Trophoblast cell (in vitro differentiated cells and primary cell): ENCODE results near the gene CFHR1.

Source experiments
- DNase-seq, 2 donors: peaks; one replicate each; pipeline ENCODE4 v3.0.0-alpha.2; 2016
- H2AFZ ChIP-seq: 2 replicates; pipeline ENCODE4 v1.6.1; 2013; ENCODE audit warnings: low read length, moderate library complexity, mild to moderate bottlenecking; ENCODE audit not compliant: insufficient read depth, poor library complexity
- H2AK5ac ChIP-seq: 2 replicates; pipeline ENCODE4 v1.6.1; 2013; ENCODE audit warnings: mild to moderate bottlenecking, low read length
- H2BK120ac ChIP-seq: 2 replicates; pipeline ENCODE4 v1.6.1; 2013; ENCODE audit warnings: low read length, mild to moderate bottlenecking, moderate library complexity; ENCODE audit not compliant: insufficient read depth, poor library complexity
- H2BK12ac ChIP-seq: 2 replicates; pipeline ENCODE4 v1.6.1; 2013; ENCODE audit warnings: mild to moderate bottlenecking, low read length, moderate library complexity
- H2BK5ac ChIP-seq: 2 replicates; pipeline ENCODE4 v1.6.1; 2013; ENCODE audit warnings: low read length, low read depth, moderate library complexity, mild to moderate bottlenecking; ENCODE audit not compliant: poor library complexity
- H3K14ac ChIP-seq: 2 replicates; pipeline ENCODE4 v1.6.1; 2013; ENCODE audit warnings: mild to moderate bottlenecking, low read length
- H3K18ac ChIP-seq: 2 replicates; pipeline ENCODE4 v1.6.1; 2013; ENCODE audit warnings: mild to moderate bottlenecking, low read length
- H3K23ac ChIP-seq: 2 replicates; pipeline ENCODE4 v1.6.1; 2013; ENCODE audit warnings: low read length
- H3K27ac ChIP-seq: 2 replicates; pipeline ENCODE4 v1.5.1; 2013; ENCODE audit warnings: low read depth, mild to moderate bottlenecking, inconsistent platforms, low read length, moderate library complexity
- H3K27me3 ChIP-seq: 2 replicates; pipeline ENCODE4 v1.6.1; 2013; ENCODE audit warnings: inconsistent platforms, mild to moderate bottlenecking, low read length, moderate library complexity; ENCODE audit not compliant: insufficient read depth
- H3K36me3 ChIP-seq, 2 experiments: 1 replicate in 1 of 2; 2 replicates in 1 of 2; pipeline ENCODE4 v1.6.1; 2013; ENCODE audit warnings: low read length in 2 of 2, mild to moderate bottlenecking in 2 of 2, moderate library complexity in 1 of 2; ENCODE audit not compliant: insufficient read depth in 2 of 2, control insufficient read depth in 1 of 2
- H3K4ac ChIP-seq: 2 replicates; pipeline ENCODE4 v1.6.1; 2013; ENCODE audit warnings: low read depth, mild to moderate bottlenecking, low read length, moderate library complexity
- H3K4me1 ChIP-seq, 2 experiments: 1 replicate in 1 of 2; 2 replicates in 1 of 2; pipeline ENCODE4 v1.6.1; 2013; ENCODE audit warnings: low read length in 2 of 2, mild to moderate bottlenecking in 2 of 2, moderate library complexity in 1 of 2; ENCODE audit not compliant: insufficient read depth in 2 of 2, control insufficient read depth in 1 of 2
- H3K4me2 ChIP-seq: 2 replicates; pipeline ENCODE4 v1.6.1; 2013; ENCODE audit warnings: inconsistent platforms, mild to moderate bottlenecking, low read length, moderate library complexity
- H3K4me3 ChIP-seq: 2 replicates; pipeline ENCODE4 v1.5.1; 2013; ENCODE audit warnings: mild to moderate bottlenecking, low read depth, low read length, inconsistent platforms
- H3K79me1 ChIP-seq: one replicate; pipeline ENCODE4 v1.6.1; 2013; ENCODE audit warnings: low read length
- H3K79me2 ChIP-seq: 2 replicates; pipeline ENCODE4 v1.6.1; 2013; ENCODE audit warnings: low read length, mild to moderate bottlenecking; ENCODE audit not compliant: control insufficient read depth, insufficient read depth, poor library complexity
- H3K9ac ChIP-seq: 2 replicates; pipeline ENCODE4 v1.6.1; 2013; ENCODE audit warnings: mild to moderate bottlenecking, low read length
- H3K9me3 ChIP-seq: 2 replicates; pipeline ENCODE4 v1.6.1; 2013; ENCODE audit warnings: low read depth, mild to moderate bottlenecking, control low read depth, inconsistent platforms, low read length; ENCODE audit not compliant: insufficient read depth
- H4K12ac ChIP-seq: 2 replicates; pipeline ENCODE4 v1.6.1; 2013; ENCODE audit warnings: low read depth, mild to moderate bottlenecking, low read length, moderate library complexity
- H4K8ac ChIP-seq: 2 replicates; pipeline ENCODE4 v1.6.1; 2013; ENCODE audit warnings: low read depth, mild to moderate bottlenecking, low read length, moderate library complexity
- H4K91ac ChIP-seq: one replicate; pipeline ENCODE4 v1.6.1; 2013; ENCODE audit warnings: low read depth, mild to moderate bottlenecking, low read length, moderate library complexity
- WGBS: extraction: QIAGEN DNeasy Blood & Tissue Kit; methylation state at CpG from one replicate; pipeline ENCODE4 v1.1.7; 2013; ENCODE audit warnings: missing lambda C conversion rate; ENCODE audit not compliant: insufficient read length, insufficient coverage; ENCODE audit errors: extremely low coverage; 5-methylcytosine and 5-hydroxymethylcytosine counted together

Gene CFHR1

DNA sequence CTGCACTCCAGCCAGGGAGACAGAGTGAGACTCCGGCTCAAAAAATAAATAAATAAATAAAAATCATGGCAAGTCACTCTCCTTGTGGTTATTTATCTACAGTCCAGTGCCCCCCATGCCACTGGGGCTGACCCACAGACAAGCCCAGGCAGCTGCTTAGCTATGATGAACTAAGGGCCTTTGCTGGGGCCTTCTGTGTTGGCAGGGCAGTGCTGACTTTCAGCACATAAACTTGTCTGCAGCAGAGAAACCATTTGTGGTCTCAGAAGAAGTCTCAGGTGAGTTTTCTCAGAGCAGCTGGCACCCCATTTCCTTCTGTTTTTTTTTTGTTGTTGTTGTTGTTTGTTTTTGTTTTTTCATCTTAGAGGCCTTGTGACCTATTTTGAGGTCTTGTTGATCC is 47.4 kb downstream of the CFHR1 start:
- H3K27me3 ChIP-seq, result no peaks in the 10 kb centered on the region
- no peak overlapping the region for H4K91ac ChIP-seq
- H3K14ac ChIP-seq, result no peak overlapping the region
- no peak overlapping the region for H3K9ac ChIP-seq
- no peaks in the 10 kb centered on the region for H3K36me3 ChIP-seq
- H3K4me1 ChIP-seq, result no peaks in the 10 kb centered on the region
- no peak overlapping the region for H3K4me3 ChIP-seq
- no peak overlapping the region for H2BK5ac ChIP-seq
- no peak overlapping the region for H3K4me2 ChIP-seq
- H2AK5ac ChIP-seq, result no peak overlapping the region
- WGBS, result no CpG with 5 or more reads among the region's 1 CpG
- no peak overlapping the region for H4K8ac ChIP-seq
- H3K79me1 ChIP-seq, result no peaks in the 10 kb centered on the region
- H3K4ac ChIP-seq, result no peak overlapping the region
- H4K12ac ChIP-seq, result no peak overlapping the region
- H2BK120ac ChIP-seq, result no peak overlapping the region
- H3K9me3 ChIP-seq, result no peaks in the 10 kb centered on the region
- no peak overlapping the region for H2BK12ac ChIP-seq
- no peak overlapping the region for H3K18ac ChIP-seq
- H2AFZ ChIP-seq, result no peak overlapping the region
- DNase-seq, result no peak
- no peak overlapping the region for H3K27ac ChIP-seq
- no peak overlapping the region for H3K23ac ChIP-seq
- no peaks in the 10 kb centered on the region for H3K79me2 ChIP-seq

DNA sequence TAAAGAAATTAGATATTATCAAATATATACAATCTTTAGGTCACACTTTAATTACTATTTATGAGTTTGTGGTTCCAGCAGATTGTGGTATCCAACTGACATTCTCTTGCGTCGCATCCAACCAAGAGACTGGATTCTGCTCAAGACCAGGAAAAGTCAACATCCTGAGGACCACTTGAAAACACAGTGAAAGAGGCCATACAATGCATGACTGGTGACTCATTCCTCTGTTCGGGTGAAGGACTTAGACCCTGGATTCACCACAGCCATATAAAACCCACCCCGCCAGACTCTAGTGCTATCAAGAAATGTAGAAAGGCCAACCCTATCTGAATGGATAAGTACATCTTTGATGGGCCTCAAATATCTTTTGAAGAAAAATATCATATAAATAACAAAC is 53.9 kb downstream of the CFHR1 start:
- no peak overlapping the region for H2BK12ac ChIP-seq
- no peak overlapping the region for H3K9ac ChIP-seq
- no peak overlapping the region for H2BK5ac ChIP-seq
- no peak overlapping the region for H3K4me2 ChIP-seq
- WGBS, result no CpG with 5 or more reads among the region's 4 CpGs
- H3K14ac ChIP-seq, result no peak overlapping the region
- H3K27me3 ChIP-seq, result no peaks in the 10 kb centered on the region
- H3K36me3 ChIP-seq, result no peaks in the 10 kb centered on the region
- no peak overlapping the region for H2AFZ ChIP-seq
- no peak overlapping the region for H2AK5ac ChIP-seq
- no peaks in the 10 kb centered on the region for H3K9me3 ChIP-seq
- no peak overlapping the region for H4K8ac ChIP-seq
- no peak overlapping the region for H3K27ac ChIP-seq
- H3K18ac ChIP-seq, result no peak overlapping the region
- H4K12ac ChIP-seq, result no peak overlapping the region
- no peaks in the 10 kb centered on the region for H3K79me2 ChIP-seq
- no peak overlapping the region for H4K91ac ChIP-seq
- no peak overlapping the region for H3K4me3 ChIP-seq
- DNase-seq, result no peak
- H3K4me1 ChIP-seq, result peaks cover 0 to 3% of the 10 kb centered on the region in 2 experiments
- H3K4ac ChIP-seq, result no peak overlapping the region
- no peaks in the 10 kb centered on the region for H3K79me1 ChIP-seq
- H3K23ac ChIP-seq, result no peak overlapping the region
- no peak overlapping the region for H2BK120ac ChIP-seq

DNA sequence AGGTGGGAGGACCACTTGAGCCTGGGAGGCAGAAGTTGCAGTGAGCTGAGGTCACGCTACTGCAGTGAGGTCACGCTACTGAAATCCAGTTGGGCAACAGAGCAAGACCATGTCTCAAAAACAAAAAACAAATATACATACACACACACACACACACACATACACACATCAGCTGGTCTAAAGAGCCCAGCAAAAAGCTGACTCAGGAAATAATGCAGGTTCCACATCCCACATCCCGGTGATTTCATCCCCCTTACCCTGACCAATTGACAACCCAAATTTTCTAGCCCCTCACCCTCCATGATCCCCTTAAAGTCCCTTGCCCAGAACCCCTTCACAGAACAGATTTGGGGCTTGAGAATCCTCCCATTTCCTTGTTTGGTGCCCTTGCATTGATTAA is 56.4 kb downstream of the CFHR1 start:
- H3K23ac ChIP-seq, result no peak overlapping the region
- no peaks in the 10 kb centered on the region for H3K9me3 ChIP-seq
- no peak overlapping the region for H2BK5ac ChIP-seq
- H2AK5ac ChIP-seq, result no peak overlapping the region
- H4K91ac ChIP-seq, result no peak overlapping the region
- H4K12ac ChIP-seq, result no peak overlapping the region
- H3K4ac ChIP-seq, result no peak overlapping the region
- peaks cover 0 to 3% of the 10 kb centered on the region in 2 experiments for H3K4me1 ChIP-seq
- no peak overlapping the region for H3K4me2 ChIP-seq
- H3K4me3 ChIP-seq, result no peak overlapping the region
- no peaks in the 10 kb centered on the region for H3K79me1 ChIP-seq
- H3K36me3 ChIP-seq, result no peaks in the 10 kb centered on the region
- WGBS, result no CpG with 5 or more reads among the region's 3 CpGs
- H3K14ac ChIP-seq, result no peak overlapping the region
- H3K79me2 ChIP-seq, result no peaks in the 10 kb centered on the region
- H4K8ac ChIP-seq, result no peak overlapping the region
- H3K9ac ChIP-seq, result no peak overlapping the region
- H2AFZ ChIP-seq, result no peak overlapping the region
- no peak overlapping the region for H3K18ac ChIP-seq
- no peak overlapping the region for H2BK12ac ChIP-seq
- no peak overlapping the region for H3K27ac ChIP-seq
- H2BK120ac ChIP-seq, result no peak overlapping the region
- H3K27me3 ChIP-seq, result no peaks in the 10 kb centered on the region
- DNase-seq, result no peak

DNA sequence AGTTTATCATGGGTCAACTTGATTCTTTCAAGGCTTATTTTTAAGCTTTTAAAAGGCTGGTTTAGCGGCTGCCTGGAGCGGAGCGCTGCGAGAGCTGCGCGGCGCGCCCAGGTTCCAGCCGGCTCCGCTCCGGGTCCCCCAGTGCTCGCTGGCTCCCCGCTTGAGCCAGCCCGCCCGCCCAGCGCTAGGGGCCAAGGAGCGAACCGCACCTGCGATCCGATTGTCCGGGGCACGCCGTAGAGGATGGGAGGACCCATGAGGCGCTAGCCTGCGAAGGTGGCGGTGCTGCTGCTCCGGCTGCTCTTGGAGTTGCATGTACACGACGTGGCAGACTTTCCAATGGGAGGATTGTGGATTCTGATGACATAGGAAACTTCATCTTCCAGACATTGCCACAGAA is 58.4 kb downstream of the CFHR1 start:
- no peak for DNase-seq
- H3K27me3 ChIP-seq, result no peaks in the 10 kb centered on the region
- no peak overlapping the region for H3K23ac ChIP-seq
- no peak overlapping the region for H3K4me3 ChIP-seq
- H3K27ac ChIP-seq, result no peak overlapping the region
- H3K9ac ChIP-seq, result no peak overlapping the region
- H2BK12ac ChIP-seq, result no peak overlapping the region
- H3K9me3 ChIP-seq, result no peaks in the 10 kb centered on the region
- no peak overlapping the region for H3K14ac ChIP-seq
- H3K4me1 ChIP-seq, result peaks cover 0 to 3% of the 10 kb centered on the region in 2 experiments
- no peak overlapping the region for H4K8ac ChIP-seq
- no peaks in the 10 kb centered on the region for H3K79me2 ChIP-seq
- H3K79me1 ChIP-seq, result no peaks in the 10 kb centered on the region
- peak overlapping the region; percentile 63 for H2AFZ ChIP-seq
- no peak overlapping the region for H3K18ac ChIP-seq
- no peaks in the 10 kb centered on the region for H3K36me3 ChIP-seq
- peak overlapping the region; percentile 69 for H3K4me2 ChIP-seq
- no peak overlapping the region for H2AK5ac ChIP-seq
- no peak overlapping the region for H3K4ac ChIP-seq
- no peak overlapping the region for H2BK5ac ChIP-seq
- H4K12ac ChIP-seq, result no peak overlapping the region
- no peak overlapping the region for H2BK120ac ChIP-seq
- no CpG with 5 or more reads among the region's 29 CpGs for WGBS
- H4K91ac ChIP-seq, result no peak overlapping the region
